Astrocyte of the spinal cord (primary cell): Measurements from ENCODE around the gene NCBP3.

Source experiments
- DNase-seq: peaks from one replicate; pipeline ENCODE4 v3.0.0; 2011; ENCODE audit warnings: low read depth, low spot score
- H3K4me3 ChIP-seq: 2 replicates; pipeline ENCODE4 v1.5.1; 2011; ENCODE audit warnings: low read depth, mild to moderate bottlenecking, low read length, moderate library complexity
- CTCF ChIP-seq: IDR thresholded peaks from 2 replicates; pipeline ENCODE4 v1.5.1; 2012; ENCODE audit warnings: low read depth, mild to moderate bottlenecking, low read length, inconsistent platforms
- in situ Hi-C: cut with HindIII; loops from 2 replicates; pipeline ENCODE4 v1.10.0; 2017; ENCODE audit warnings: low sequenced_read_pairs

NCBP3 gene

DNA sequence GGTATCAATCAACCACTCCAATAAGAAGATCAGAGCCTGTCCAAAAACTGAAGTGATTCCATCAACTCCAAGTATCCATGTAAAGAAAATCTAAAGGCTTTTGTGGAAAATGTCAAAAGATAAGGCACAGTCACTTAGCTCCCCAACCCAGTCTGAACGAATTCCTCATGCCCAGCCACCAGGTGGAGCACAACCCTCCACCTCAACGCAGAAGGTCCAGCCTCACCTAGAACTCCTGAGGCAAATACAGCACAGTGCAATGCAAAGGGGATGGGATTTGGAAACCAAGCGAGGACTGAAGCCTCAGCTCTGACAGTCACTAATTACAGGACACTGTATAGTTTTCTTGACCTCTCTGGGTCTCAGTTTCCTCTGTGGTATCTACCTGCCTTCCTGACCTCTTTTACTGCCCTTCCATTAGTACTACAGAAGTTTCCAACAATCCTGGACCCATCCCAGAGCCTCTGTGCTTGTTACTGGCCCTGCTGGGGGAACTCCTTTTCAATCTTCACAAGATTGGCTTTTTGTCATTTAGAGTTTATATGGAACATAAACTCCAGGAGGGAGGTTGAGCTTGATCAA, 2.0 kb downstream of the NCBP3 start:
- no peak overlapping the region for H3K4me3 ChIP-seq
- DNase-seq: peak; percentile 14
- in situ Hi-C loops: no loop called here
- peak; percentile 73 for TF ChIP-seq CTCF

- in situ Hi-C loops: no loop called here
- no peak for TF ChIP-seq CTCF
- H3K4me3 ChIP-seq: no peak overlapping the region
- DNase-seq: no peak
Measured at GRCh38 chr17:3838206-3838605, 7.8 kb downstream of the NCBP3 start.

- DNase-seq: no peak
- no peak for TF ChIP-seq CTCF
- H3K4me3 ChIP-seq: no peak overlapping the region
- in situ Hi-C loops: no loop called here
Measured at GRCh38 chr17:3836551-3836950, 9.5 kb downstream of the NCBP3 start.

DNA sequence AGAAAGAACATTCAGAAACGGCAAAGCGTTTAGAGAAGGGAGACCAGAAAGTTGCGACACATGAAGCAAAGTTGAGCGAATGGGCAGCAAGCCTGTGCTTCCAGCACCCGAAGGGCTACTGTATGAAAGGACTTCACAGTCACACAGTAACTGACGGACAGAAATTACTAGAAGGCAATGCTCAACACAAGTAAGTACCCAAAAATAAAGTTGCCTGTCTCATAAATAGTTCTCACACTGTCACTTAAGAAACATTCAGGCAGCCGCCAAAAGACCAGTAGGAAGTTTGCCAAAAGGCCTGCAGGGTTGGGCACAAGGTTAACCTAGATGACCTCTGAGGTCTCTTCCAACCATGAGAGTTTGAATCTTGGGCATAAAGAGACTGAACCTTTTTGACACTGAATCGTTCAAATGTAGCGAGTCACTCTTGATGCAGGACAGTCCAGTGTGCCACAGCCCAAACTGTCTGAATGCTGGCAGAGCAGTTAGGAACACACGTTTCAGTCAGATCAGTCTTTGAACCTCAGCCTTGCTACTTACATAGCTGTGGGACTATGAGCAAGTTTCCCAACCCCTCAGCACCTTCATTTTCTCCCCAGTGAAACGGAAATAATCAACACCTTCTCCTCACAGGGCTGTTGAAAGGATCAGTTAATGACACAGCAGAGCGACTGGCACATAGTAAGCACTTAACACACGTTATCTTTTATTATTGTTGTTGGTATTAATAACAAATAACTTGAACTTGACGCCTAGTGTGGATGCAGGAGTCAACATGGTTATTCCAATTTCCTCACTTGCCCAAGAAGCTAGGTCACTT, 10.4 kb downstream of the NCBP3 start:
- DNase-seq: no peak
- in situ Hi-C loops: no loop called here
- no peak overlapping the region for H3K4me3 ChIP-seq
- TF ChIP-seq CTCF: no peak

DNA sequence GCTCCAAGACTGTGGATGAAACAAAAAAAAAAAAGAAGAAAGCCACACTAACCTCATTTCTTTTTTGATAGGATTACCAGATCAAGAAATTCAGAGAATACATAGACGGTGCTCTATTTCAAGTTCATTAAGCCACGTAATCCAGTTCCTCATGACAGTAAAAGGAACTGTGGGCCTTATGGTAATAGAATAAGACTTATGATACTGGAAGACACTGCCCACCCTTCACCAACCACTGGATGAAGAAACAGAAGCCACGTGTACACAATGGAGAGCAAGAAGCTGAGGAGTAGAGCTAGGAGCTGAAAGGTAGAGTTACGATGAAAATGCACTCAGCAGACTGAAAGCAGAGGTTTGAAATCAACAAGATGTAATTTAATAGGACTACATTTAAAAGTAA, 11.2 kb downstream of the NCBP3 start:
- no peak overlapping the region for H3K4me3 ChIP-seq
- TF ChIP-seq CTCF: no peak
- in situ Hi-C loops: no loop called here
- no peak for DNase-seq

DNA sequence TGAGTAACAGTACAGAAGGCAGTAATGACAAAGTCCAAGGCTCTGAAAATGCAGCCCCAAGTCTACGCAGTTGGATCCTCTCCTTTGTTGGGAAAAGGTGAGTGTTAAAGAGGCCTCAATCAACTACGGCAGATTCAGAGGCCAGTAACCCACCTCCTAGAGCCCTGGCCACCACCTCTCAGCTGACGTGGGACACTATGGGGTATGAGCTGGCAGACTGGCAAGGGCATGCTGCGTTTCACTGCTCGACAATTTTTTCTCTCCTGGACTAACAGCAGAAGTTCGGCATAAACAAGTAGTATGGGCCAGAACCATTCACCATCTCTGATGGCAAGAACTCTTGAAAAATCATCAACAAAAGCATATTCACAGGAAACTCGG, 17.2 kb downstream of the NCBP3 start:
- in situ Hi-C loops: no loop called here
- no peak for DNase-seq
- no peak overlapping the region for H3K4me3 ChIP-seq
- no peak for TF ChIP-seq CTCF
